Measurements from ENCODE around the gene DNAJC1.

Gene DNAJC1

DNA sequence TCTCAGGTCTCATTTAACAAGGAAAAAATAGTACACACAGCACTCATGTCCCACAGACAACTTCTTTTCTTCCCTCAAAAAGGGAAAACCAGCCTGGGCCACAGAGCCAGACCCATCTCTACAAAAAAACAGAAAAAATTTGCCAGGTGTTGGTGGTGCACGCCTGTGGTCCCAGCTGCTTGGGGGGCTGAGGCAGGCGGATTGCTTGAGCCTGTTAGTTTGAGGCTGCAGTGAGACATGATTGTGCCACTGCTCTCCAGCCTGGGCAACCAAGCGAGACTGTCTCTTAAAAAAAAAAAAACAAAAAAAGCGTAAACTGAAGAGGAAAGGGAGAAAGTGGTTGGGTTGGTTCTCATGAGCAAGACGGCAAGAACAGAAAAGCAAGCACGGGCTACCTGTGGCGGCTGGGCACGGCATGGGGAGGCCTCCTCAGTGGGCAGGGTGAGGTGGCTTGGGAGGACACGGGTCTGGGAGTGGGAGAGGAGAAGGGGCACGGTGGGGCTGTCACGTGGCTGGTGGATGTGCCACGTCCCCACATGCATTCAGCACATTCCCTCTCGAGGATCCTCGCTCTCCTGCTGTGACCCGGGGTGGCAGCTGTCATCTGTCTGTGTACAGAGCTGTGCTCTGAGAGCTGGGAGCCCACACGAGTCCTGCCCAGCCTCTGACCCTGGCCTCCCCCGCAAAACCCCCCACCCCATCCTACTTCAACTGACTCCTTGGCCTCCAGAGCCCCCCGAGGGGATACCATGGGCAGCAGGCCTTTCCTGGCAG, 249.8 kb downstream of the DNAJC1 start:
- no peak for DNase-seq (ENCODE audit: insufficient read length, low spot score)
- TF ChIP-seq POLR2AphosphoS5 (IDR thresholded peaks at IDR 0.05; ENCODE audit: low read depth, low read length) (no peak), TAF1 (IDR thresholded peaks at IDR 0.05; ENCODE audit: low read depth, low read length) (no peak), POU2F2 (IDR thresholded peaks at IDR 0.05; ENCODE audit: low read depth, low read length) (no peak), SPI1 (IDR thresholded peaks at IDR 0.05; ENCODE audit: low read depth, low read length) (no peak), PAX5 (IDR thresholded peaks at IDR 0.05; ENCODE audit: insufficient read depth, low read length, severe bottlenecking) (no peak), POLR2A (IDR thresholded peaks at IDR 0.05; ENCODE audit: low read depth, low read length) (no peak)
- no peak for FAIRE-seq

DNA sequence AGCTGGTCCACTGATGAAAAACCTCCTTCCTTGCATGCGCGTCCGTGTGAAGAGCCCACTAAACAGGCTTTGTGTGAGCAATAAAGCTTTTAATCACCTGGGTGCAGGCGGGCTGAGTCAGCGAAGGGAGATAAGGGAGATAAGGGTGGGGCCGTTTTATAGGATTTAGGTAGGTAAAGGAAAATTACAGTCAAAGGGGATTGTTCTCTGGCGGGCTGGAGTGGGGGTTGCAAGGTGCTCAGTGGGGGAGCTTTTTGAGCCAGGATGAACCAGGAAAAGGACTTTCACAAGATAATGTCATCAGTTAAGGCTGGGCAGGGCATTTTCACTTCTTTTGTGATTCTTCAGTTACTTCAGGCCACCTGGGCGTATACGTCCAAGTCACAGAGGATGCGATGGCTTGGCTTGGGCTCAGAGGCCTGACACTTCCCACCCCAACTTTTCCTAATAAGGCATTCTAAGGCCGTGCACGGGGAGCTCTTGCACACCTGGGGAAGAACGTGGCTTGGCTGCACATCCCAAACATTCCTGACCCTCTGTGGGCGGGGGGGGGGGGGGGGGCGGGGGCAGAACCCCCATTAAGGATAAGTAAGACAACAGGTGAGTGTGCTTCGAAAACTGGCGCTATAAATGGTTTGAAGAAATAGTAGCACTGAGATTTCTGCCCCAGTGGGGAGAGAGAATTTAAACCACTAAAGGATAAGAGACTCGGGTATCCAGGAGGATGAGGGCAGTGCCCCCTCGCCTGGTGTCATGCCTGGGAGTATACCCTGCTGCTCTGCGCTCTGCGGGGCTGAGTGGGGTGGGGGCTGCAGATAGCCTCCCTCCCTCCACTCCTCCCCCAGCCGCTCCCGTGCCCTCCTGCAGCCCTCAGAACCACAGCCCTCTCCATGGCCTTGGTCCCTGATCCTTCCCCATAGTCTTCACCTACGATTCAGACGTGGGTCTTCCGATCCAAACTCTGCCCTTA, 251.9 kb downstream of the DNAJC1 start:
- TF ChIP-seq POU2F2 (IDR thresholded peaks at IDR 0.05; ENCODE audit: low read depth, low read length): no peak
- no peak for TF ChIP-seq SPI1 (IDR thresholded peaks at IDR 0.05; ENCODE audit: low read depth, low read length)
- no peak for TF ChIP-seq POLR2A (IDR thresholded peaks at IDR 0.05; ENCODE audit: low read depth, low read length)
- TF ChIP-seq PAX5 (IDR thresholded peaks at IDR 0.05; ENCODE audit: insufficient read depth, low read length, severe bottlenecking): no peak
- no peak for TF ChIP-seq POLR2AphosphoS5 (IDR thresholded peaks at IDR 0.05; ENCODE audit: low read depth, low read length)
- TF ChIP-seq TAF1 (IDR thresholded peaks at IDR 0.05; ENCODE audit: low read depth, low read length): no peak
- DNase-seq (ENCODE audit: insufficient read length, low spot score) (no peak), FAIRE-seq (no peak)

- no peak for FAIRE-seq
- TF ChIP-seq POLR2AphosphoS5 (IDR thresholded peaks at IDR 0.05; ENCODE audit: low read depth, low read length) (no peak), PAX5 (IDR thresholded peaks at IDR 0.05; ENCODE audit: insufficient read depth, low read length, severe bottlenecking) (no peak), POLR2A (IDR thresholded peaks at IDR 0.05; ENCODE audit: low read depth, low read length) (no peak), SPI1 (IDR thresholded peaks at IDR 0.05; ENCODE audit: low read depth, low read length) (no peak), TAF1 (IDR thresholded peaks at IDR 0.05; ENCODE audit: low read depth, low read length) (no peak), POU2F2 (IDR thresholded peaks at IDR 0.05; ENCODE audit: low read depth, low read length) (no peak)
- DNase-seq (ENCODE audit: insufficient read length, low spot score): no peak
Measured at GRCh38 chr10:21750424-21750823, 253.1 kb downstream of the DNAJC1 start.

DNA sequence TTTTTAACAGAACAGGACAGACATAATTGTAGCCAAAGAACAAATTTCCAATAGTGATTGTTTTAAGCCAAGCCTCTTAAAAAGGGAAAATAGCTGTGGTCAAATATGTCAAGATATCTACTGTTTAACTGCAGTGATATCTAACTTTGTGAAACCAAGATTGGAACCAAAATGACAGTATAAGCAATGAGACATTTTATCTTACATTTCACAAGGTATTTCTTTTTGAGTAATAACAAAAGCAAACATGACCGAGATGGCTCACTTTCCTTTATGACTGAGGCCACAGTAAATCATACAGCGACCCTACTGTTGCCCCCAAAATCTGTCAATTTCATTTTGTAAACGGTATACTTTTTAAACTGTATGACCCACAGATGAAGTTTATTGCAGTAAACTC, 253.7 kb downstream of the DNAJC1 start:
- TF ChIP-seq PAX5 (IDR thresholded peaks at IDR 0.05; ENCODE audit: insufficient read depth, low read length, severe bottlenecking) (no peak), SPI1 (IDR thresholded peaks at IDR 0.05; ENCODE audit: low read depth, low read length) (no peak), POLR2A (IDR thresholded peaks at IDR 0.05; ENCODE audit: low read depth, low read length) (no peak), POLR2AphosphoS5 (IDR thresholded peaks at IDR 0.05; ENCODE audit: low read depth, low read length) (no peak), TAF1 (IDR thresholded peaks at IDR 0.05; ENCODE audit: low read depth, low read length) (no peak)
- DNase-seq (ENCODE audit: insufficient read length, low spot score) (no peak), FAIRE-seq (no peak)

- no peak for DNase-seq (ENCODE audit: insufficient read length, low spot score)
- TF ChIP-seq POLR2A (IDR thresholded peaks at IDR 0.05; ENCODE audit: low read depth, low read length) (no peak), TAF1 (IDR thresholded peaks at IDR 0.05; ENCODE audit: low read depth, low read length) (no peak), POLR2AphosphoS5 (IDR thresholded peaks at IDR 0.05; ENCODE audit: low read depth, low read length) (no peak), POU2F2 (IDR thresholded peaks at IDR 0.05; ENCODE audit: low read depth, low read length) (no peak), SPI1 (IDR thresholded peaks at IDR 0.05; ENCODE audit: low read depth, low read length) (no peak), PAX5 (IDR thresholded peaks at IDR 0.05; ENCODE audit: insufficient read depth, low read length, severe bottlenecking) (no peak)
- no peak for FAIRE-seq
Measured at GRCh38 chr10:21747809-21748208, 255.7 kb downstream of the DNAJC1 start.

DNA sequence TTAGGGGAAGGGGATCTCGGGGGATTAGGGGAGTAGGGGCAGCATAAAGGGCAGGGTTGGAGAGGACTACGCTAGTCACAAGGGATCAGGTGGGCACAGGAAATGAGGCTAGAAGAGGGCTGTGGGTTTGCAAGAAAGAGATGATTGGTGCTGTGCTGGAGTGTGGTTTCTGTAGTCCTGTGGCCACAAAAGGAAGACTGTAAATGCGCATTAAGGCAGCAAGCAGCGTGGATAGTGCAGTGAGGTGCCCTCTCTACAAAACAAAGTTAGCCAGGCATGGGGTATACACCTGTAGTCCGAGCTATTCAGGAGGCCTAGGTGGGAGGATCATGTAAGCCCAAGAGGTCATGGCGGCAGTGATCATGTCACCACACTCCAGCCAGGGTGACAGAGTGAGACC, 257.4 kb downstream of the DNAJC1 start:
- TF ChIP-seq PAX5 (IDR thresholded peaks at IDR 0.05; ENCODE audit: insufficient read depth, low read length, severe bottlenecking) (no peak), POU2F2 (IDR thresholded peaks at IDR 0.05; ENCODE audit: low read depth, low read length) (no peak), SPI1 (IDR thresholded peaks at IDR 0.05; ENCODE audit: low read depth, low read length) (no peak), POLR2AphosphoS5 (IDR thresholded peaks at IDR 0.05; ENCODE audit: low read depth, low read length) (no peak), TAF1 (IDR thresholded peaks at IDR 0.05; ENCODE audit: low read depth, low read length) (no peak), POLR2A (IDR thresholded peaks at IDR 0.05; ENCODE audit: low read depth, low read length) (no peak)
- no peak for FAIRE-seq
- no peak for DNase-seq (ENCODE audit: insufficient read length, low spot score)

GRCh38 chr10:21744223-21744622, 259.3 kb downstream of the DNAJC1 start:
- TF ChIP-seq SPI1 (IDR thresholded peaks at IDR 0.05; ENCODE audit: low read depth, low read length) (no peak), POLR2A (IDR thresholded peaks at IDR 0.05; ENCODE audit: low read depth, low read length) (no peak), POLR2AphosphoS5 (IDR thresholded peaks at IDR 0.05; ENCODE audit: low read depth, low read length) (no peak), PAX5 (IDR thresholded peaks at IDR 0.05; ENCODE audit: insufficient read depth, low read length, severe bottlenecking) (no peak), TAF1 (IDR thresholded peaks at IDR 0.05; ENCODE audit: low read depth, low read length) (no peak), POU2F2 (IDR thresholded peaks at IDR 0.05; ENCODE audit: low read depth, low read length) (no peak)
- DNase-seq (ENCODE audit: insufficient read length, low spot score) (no peak), FAIRE-seq (no peak)

- DNase-seq (ENCODE audit: insufficient read length, low spot score): no peak
- no peak for FAIRE-seq
- TF ChIP-seq PAX5 (IDR thresholded peaks at IDR 0.05; ENCODE audit: insufficient read depth, low read length, severe bottlenecking): no peak
- no peak for TF ChIP-seq POU2F2 (IDR thresholded peaks at IDR 0.05; ENCODE audit: low read depth, low read length)
- TF ChIP-seq SPI1 (IDR thresholded peaks at IDR 0.05; ENCODE audit: low read depth, low read length): no peak
- TF ChIP-seq TAF1 (IDR thresholded peaks at IDR 0.05; ENCODE audit: low read depth, low read length): no peak
- no peak for TF ChIP-seq POLR2A (IDR thresholded peaks at IDR 0.05; ENCODE audit: low read depth, low read length)
Measured at GRCh38 chr10:21742740-21743412, 260.7 kb downstream of the DNAJC1 start.

Measured in GM12891 (cell line).